HepG2 (cell line): ENCODE measurements around the gene MBD5. TPM values are rescaled to one million over a fixed set of nuclear protein-coding genes. Genes with fewer than 3 reads are reported as not detected.

ENCODE experiments used
- CAMTA2 ChIP-seq: sonication (generic); formaldehyde crosslinking; IDR thresholded peaks from 2 replicates; pipeline ENCODE4 v1.4.0; 2020; ENCODE audit warnings: mild to moderate bottlenecking, missing genetic modification reagents, borderline replicate concordance
- CHD4 ChIP-seq: fragments of 200-600 bp; sonication (generic); IDR thresholded peaks from 2 replicates; pipeline ENCODE4 v1.7.0; 2017; ENCODE audit warnings: mild to moderate bottlenecking, low read length, borderline replicate concordance
- FOXK2 ChIP-seq: fragments of 450-650 bp; IDR thresholded peaks from 2 replicates; pipeline ENCODE4 v1.6.1; 2016
- MAFK ChIP-seq, 2 experiments: IDR thresholded peaks in 1 of 2; conservative IDR thresholded peaks in 1 of 2; 2 replicates each; pipeline ENCODE4 v1.6.1; 2011; ENCODE audit warnings: improper control_type of control experiment in 2 of 2, low read length in 2 of 2
- NPAS2 ChIP-seq: sonication (generic); formaldehyde crosslinking; IDR thresholded peaks from 2 replicates; pipeline ENCODE4 v1.8.0; 2022; ENCODE audit warnings: mild to moderate bottlenecking, missing genetic modification reagents, borderline replicate concordance
- PLRG1 ChIP-seq: fragments of 450-650 bp; conservative IDR thresholded peaks from 2 replicates; pipeline ENCODE4 v1.6.1; 2016
- SAP130 ChIP-seq: IDR thresholded peaks from 2 replicates; pipeline ENCODE4 v1.6.1; 2016; ENCODE audit warnings: low read depth
- SNRNP70 ChIP-seq: fragments of 200-400 bp; formaldehyde crosslinking; IDR thresholded peaks from 2 replicates; pipeline ENCODE4 v1.6.1; 2017; ENCODE audit warnings: mild to moderate bottlenecking, low read depth, low read length, moderate library complexity
- SRY ChIP-seq: sonication (generic); formaldehyde crosslinking; IDR thresholded peaks from 2 replicates; pipeline ENCODE4 v1.8.0; 2022; ENCODE audit warnings: mild to moderate bottlenecking, missing genetic modification reagents
- ZBTB7A ChIP-seq: sonication (generic); formaldehyde crosslinking; IDR thresholded peaks from 2 replicates; pipeline ENCODE4 v1.8.0; 2022; ENCODE audit warnings: mild to moderate bottlenecking, missing genetic modification reagents
- ZFP36 ChIP-seq: fragments of 150-350 bp; IDR thresholded peaks from 2 replicates; pipeline ENCODE4 v1.6.1; 2018; ENCODE audit warnings: borderline replicate concordance, low read length, low read depth; ENCODE audit not compliant: partially characterized antibody
- ZFX ChIP-seq: sonication (generic); formaldehyde crosslinking; IDR thresholded peaks from 2 replicates; pipeline ENCODE4 v1.4.0; 2020; ENCODE audit warnings: mild to moderate bottlenecking, low read depth, missing genetic modification reagents, moderate library complexity
- ZNF12 ChIP-seq: sonication (generic); formaldehyde crosslinking; IDR thresholded peaks from 2 replicates; pipeline ENCODE4 v1.5.0; 2020; ENCODE audit warnings: missing genetic modification reagents
- ZNF253 ChIP-seq: sonication (generic); formaldehyde crosslinking; IDR thresholded peaks from 2 replicates; pipeline ENCODE4 v1.8.0; 2022; ENCODE audit warnings: mild to moderate bottlenecking, missing genetic modification reagents, borderline replicate concordance
- ZNF550 ChIP-seq: sonication (generic); formaldehyde crosslinking; IDR thresholded peaks from 2 replicates; pipeline ENCODE4 v1.4.0; 2020; ENCODE audit warnings: mild to moderate bottlenecking, missing genetic modification reagents, borderline replicate concordance
- ZNF766 ChIP-seq: sonication (generic); formaldehyde crosslinking; IDR thresholded peaks from 2 replicates; pipeline ENCODE4 v1.5.0; 2020; ENCODE audit warnings: missing genetic modification reagents, borderline replicate concordance
- ZSCAN25 ChIP-seq: sonication (generic); formaldehyde crosslinking; IDR thresholded peaks from 2 replicates; pipeline ENCODE4 v1.8.0; 2022; ENCODE audit warnings: mild to moderate bottlenecking, missing genetic modification reagents
- polyA plus RNA-seq, 8 experiments: library from polyadenylated mRNA; depleted of rRNA in 3 of 8; stranded (reverse) in 7 of 8; unstranded in 1 of 8; fragments of >200 nt; fragmentation: Illumina TruSeq in 4 of 8; extraction: Trizol in 4 of 8; gene quantifications; 2 replicates each; pipeline versions ENCODE4 v1.2.1 to v1.2.3, GENCODE V29; 2011 to 2016; ENCODE audit warnings: low read depth in 4 of 8, missing spikeins in 1 of 8, mixed read lengths in 1 of 8; ENCODE audit not compliant: insufficient read depth in 1 of 8
- total RNA-seq, 5 experiments: library from RNA; depleted of rRNA; stranded (reverse); fragments of >200 nt; fragmentation: Illumina TruSeq; extraction: Trizol; gene quantifications; 2 replicates each; pipeline ENCODE4 v1.2.3, GENCODE V29; 2016; ENCODE audit warnings: low read depth in 1 of 5
- TF ChIP-seq, protein P1 (sequence below): sonication (generic); formaldehyde crosslinking; IDR thresholded peaks from 2 replicates; pipeline ENCODE4 v1.5.1; 2020; ENCODE audit warnings: missing genetic modification reagents, mild to moderate bottlenecking, borderline replicate concordance
- TF ChIP-seq, protein P2 (sequence below): sonication (generic); formaldehyde crosslinking; IDR thresholded peaks from 2 replicates; pipeline ENCODE4 v1.8.0; 2022; ENCODE audit warnings: missing genetic modification reagents, mild to moderate bottlenecking, moderate library complexity, borderline replicate concordance
- TF ChIP-seq, protein P3 (sequence below): sonication (generic); formaldehyde crosslinking; IDR thresholded peaks from 2 replicates; pipeline ENCODE4 v1.8.0; 2023; ENCODE audit warnings: mild to moderate bottlenecking, missing genetic modification reagents
- TF ChIP-seq, protein P4 (sequence below): sonication (generic); formaldehyde crosslinking; IDR thresholded peaks from 2 replicates; pipeline ENCODE4 v1.9.0; 2022; ENCODE audit warnings: missing genetic modification reagents, mild to moderate bottlenecking, borderline replicate concordance

MBD5 gene
- total and polyA plus RNA-seq, 2 of the 13 experiments (the other 11 are each of a cell fraction or from before 2014, with no cell fraction given): 13.5 to 26.4 TPM

DNA sequence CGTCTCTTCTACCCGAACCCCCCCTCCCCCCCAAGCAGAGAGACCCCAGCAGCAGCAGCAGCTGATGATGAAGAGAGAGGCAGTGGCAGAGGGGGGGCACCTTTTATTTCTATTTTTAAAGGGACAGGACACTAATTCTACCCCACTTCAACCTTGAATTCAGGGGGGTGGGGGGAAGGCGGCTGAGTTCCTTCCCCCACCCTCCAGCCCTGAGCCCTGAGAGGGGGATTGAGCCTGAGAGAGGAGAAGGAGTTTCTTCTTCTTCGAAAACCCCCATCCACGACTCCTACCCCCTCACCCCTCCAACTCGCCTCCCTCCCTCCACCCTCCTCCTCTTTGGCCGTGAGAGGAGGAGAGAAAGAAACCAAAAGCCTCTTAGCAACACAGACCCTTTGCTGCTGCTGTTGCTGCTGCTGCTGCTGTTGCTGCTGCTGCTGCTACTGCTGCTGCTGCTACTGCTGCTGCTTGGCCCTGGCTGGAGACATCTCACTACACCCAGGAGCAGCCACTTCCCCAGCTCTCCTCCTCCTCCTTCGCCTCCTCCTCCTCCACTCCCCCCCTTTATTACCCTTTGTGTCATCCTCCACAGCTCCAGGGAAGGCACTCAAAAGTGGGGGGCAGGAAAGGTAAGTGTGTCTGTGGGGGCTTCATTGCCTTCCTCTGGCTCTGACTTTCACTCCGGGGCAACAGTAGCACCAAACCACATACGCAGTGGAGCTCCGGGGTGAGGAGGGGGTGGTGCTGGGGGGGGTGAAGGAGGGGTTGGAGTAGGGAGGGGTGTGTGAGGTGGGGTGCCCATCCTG is at the start of gene MBD5 (continued):
- TF ChIP-seq, protein P1, sequence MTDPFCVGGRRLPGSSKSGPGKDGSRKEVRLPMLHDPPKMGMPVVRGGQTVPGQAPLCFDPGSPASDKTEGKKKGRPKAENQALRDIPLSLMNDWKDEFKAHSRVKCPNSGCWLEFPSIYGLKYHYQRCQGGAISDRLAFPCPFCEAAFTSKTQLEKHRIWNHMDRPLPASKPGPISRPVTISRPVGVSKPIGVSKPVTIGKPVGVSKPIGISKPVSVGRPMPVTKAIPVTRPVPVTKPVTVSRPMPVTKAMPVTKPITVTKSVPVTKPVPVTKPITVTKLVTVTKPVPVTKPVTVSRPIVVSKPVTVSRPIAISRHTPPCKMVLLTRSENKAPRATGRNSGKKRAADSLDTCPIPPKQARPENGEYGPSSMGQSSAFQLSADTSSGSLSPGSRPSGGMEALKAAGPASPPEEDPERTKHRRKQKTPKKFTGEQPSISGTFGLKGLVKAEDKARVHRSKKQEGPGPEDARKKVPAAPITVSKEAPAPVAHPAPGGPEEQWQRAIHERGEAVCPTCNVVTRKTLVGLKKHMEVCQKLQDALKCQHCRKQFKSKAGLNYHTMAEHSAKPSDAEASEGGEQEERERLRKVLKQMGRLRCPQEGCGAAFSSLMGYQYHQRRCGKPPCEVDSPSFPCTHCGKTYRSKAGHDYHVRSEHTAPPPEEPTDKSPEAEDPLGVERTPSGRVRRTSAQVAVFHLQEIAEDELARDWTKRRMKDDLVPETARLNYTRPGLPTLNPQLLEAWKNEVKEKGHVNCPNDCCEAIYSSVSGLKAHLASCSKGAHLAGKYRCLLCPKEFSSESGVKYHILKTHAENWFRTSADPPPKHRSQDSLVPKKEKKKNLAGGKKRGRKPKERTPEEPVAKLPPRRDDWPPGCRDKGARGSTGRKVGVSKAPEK (CRISPR knock-in tag): 0 out of 2 replicates have a peak, but pooled peaks have one; percentile 57
- TF ChIP-seq NPAS2 (CRISPR knock-in tag) (no peak), SNRNP70 (no peak), ZFX (no peak), ZFP36 (no peak), CHD4 (peak; percentile 58; the same call in 1 of the 2 replicates), MAFK (conservative IDR thresholded peaks at IDR 0.05 in 1 of 2, IDR thresholded peaks at IDR 0.05 in 1 of 2; ENCODE audit: low read length in 2 of 2) (no peak), ZNF12 (CRISPR knock-in tag) (no peak), ZNF253 (CRISPR knock-in tag) (no peak), ZNF550 (CRISPR knock-in tag) (no peak), SAP130 (no peak), ZSCAN25 (peak; percentile 91), ZNF766 (no peak), FOXK2 (0 out of 2 replicates have a peak, but pooled peaks have one; percentile 11), CAMTA2 (CRISPR knock-in tag) (no peak), SRY (no peak), PLRG1 (no peak), ZBTB7A (CRISPR knock-in tag) (peak; percentile 39; the same call in 1 of the 2 replicates)
- TF ChIP-seq, protein P2, sequence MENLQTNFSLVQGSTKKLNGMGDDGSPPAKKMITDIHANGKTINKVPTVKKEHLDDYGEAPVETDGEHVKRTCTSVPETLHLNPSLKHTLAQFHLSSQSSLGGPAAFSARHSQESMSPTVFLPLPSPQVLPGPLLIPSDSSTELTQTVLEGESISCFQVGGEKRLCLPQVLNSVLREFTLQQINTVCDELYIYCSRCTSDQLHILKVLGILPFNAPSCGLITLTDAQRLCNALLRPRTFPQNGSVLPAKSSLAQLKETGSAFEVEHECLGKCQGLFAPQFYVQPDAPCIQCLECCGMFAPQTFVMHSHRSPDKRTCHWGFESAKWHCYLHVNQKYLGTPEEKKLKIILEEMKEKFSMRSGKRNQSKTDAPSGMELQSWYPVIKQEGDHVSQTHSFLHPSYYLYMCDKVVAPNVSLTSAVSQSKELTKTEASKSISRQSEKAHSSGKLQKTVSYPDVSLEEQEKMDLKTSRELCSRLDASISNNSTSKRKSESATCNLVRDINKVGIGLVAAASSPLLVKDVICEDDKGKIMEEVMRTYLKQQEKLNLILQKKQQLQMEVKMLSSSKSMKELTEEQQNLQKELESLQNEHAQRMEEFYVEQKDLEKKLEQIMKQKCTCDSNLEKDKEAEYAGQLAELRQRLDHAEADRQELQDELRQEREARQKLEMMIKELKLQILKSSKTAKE: 0 out of 2 replicates have a peak, but pooled peaks have one; percentile 36
- TF ChIP-seq, protein P3, sequence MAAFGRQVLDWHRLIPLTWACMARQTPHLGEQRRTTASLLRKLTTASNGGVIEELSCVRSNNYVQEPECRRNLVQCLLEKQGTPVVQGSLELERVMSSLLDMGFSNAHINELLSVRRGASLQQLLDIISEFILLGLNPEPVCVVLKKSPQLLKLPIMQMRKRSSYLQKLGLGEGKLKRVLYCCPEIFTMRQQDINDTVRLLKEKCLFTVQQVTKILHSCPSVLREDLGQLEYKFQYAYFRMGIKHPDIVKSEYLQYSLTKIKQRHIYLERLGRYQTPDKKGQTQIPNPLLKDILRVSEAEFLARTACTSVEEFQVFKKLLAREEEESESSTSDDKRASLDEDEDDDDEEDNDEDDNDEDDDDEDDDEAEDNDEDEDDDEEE (CRISPR knock-in tag): no peak; the same call in 1 of the 2 replicates
- TF ChIP-seq, protein P4, sequence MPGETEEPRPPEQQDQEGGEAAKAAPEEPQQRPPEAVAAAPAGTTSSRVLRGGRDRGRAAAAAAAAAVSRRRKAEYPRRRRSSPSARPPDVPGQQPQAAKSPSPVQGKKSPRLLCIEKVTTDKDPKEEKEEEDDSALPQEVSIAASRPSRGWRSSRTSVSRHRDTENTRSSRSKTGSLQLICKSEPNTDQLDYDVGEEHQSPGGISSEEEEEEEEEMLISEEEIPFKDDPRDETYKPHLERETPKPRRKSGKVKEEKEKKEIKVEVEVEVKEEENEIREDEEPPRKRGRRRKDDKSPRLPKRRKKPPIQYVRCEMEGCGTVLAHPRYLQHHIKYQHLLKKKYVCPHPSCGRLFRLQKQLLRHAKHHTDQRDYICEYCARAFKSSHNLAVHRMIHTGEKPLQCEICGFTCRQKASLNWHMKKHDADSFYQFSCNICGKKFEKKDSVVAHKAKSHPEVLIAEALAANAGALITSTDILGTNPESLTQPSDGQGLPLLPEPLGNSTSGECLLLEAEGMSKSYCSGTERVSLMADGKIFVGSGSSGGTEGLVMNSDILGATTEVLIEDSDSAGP (CRISPR knock-in tag): peak; percentile 78; the same call in 1 of the 2 replicates
